ENCODE results near the gene MAP4K3.
A peak's percentile ranks its signal among the peaks of the same experiment; 100 is the strongest.
"Not testable (repeated sequence)": the region's sequence is repeated elsewhere in the genome, so short reads cannot be mapped to it uniquely, and the experiment has no call there.

MAP4K3 gene

GRCh38 chr2:39334529-39334928 lies 102.6 kb downstream of the MAP4K3 start:
- H3K4me1 Mint-ChIP-seq: peaks cover 4% of the 10 kb centered on the region
- peak overlapping the region; percentile 27 for H3K27ac Mint-ChIP-seq
- H3K4me3 Mint-ChIP-seq: no peak overlapping the region
- peaks cover 3% of the 10 kb centered on the region for H3K27me3 Mint-ChIP-seq (ENCODE audit: low read depth, poor library complexity)
- H3K36me3 Mint-ChIP-seq (ENCODE audit: low read depth): peaks cover 18% of the 10 kb centered on the region
- DNase-seq: no peak
- TF ChIP-seq CTCF (IDR thresholded peaks at IDR 0.05): no peak
- H3K9me3 Mint-ChIP-seq: no peaks in the 10 kb centered on the region

- Mint-ChIP-seq H3K27me3 (ENCODE audit: low read depth, poor library complexity) (no peaks in the 10 kb centered on the region), H3K4me3 (no peak overlapping the region), H3K9me3 (no peaks in the 10 kb centered on the region), H3K4me1 (no peaks in the 10 kb centered on the region), H3K36me3 (ENCODE audit: low read depth) (peaks cover 53% of the 10 kb centered on the region), H3K27ac (no peak overlapping the region)
- no peak for DNase-seq
- TF ChIP-seq CTCF (IDR thresholded peaks at IDR 0.05): no peak
These were observed 110.4 kb downstream of the MAP4K3 start for GRCh38 chr2:39326644-39327043.

GRCh38 chr2:39325966-39326365 lies 111.1 kb downstream of the MAP4K3 start:
- H3K27me3 Mint-ChIP-seq (ENCODE audit: low read depth, poor library complexity): no peaks in the 10 kb centered on the region
- DNase-seq: no peak
- H3K4me3 Mint-ChIP-seq: no peak overlapping the region
- H3K9me3 Mint-ChIP-seq: no peaks in the 10 kb centered on the region
- peaks cover 53% of the 10 kb centered on the region for H3K36me3 Mint-ChIP-seq (ENCODE audit: low read depth)
- H3K4me1 Mint-ChIP-seq: no peaks in the 10 kb centered on the region
- no peak overlapping the region for H3K27ac Mint-ChIP-seq
- no peak for TF ChIP-seq CTCF (IDR thresholded peaks at IDR 0.05)

GRCh38 chr2:39321056-39322035 lies 115.7 kb downstream of the MAP4K3 start:
- DNase-seq; H3K4me3 Mint-ChIP-seq; H3K9me3 Mint-ChIP-seq; H3K27me3 Mint-ChIP-seq (ENCODE audit: low read depth, poor library complexity); H3K4me1 Mint-ChIP-seq; H3K27ac Mint-ChIP-seq: not testable (repeated sequence)
- peaks cover 21% of the 10 kb centered on the region for H3K36me3 Mint-ChIP-seq (ENCODE audit: low read depth)

GRCh38 chr2:39320162-39320561 lies 116.9 kb downstream of the MAP4K3 start:
- Mint-ChIP-seq H3K36me3 (ENCODE audit: low read depth) (peaks cover 9% of the 10 kb centered on the region), H3K4me3 (no peak overlapping the region), H3K27ac (no peak overlapping the region), H3K4me1 (no peaks in the 10 kb centered on the region), H3K27me3 (ENCODE audit: low read depth, poor library complexity) (no peaks in the 10 kb centered on the region), H3K9me3 (no peaks in the 10 kb centered on the region)
- no peak for TF ChIP-seq CTCF (IDR thresholded peaks at IDR 0.05)
- no peak for DNase-seq

- TF ChIP-seq CTCF (IDR thresholded peaks at IDR 0.05): no peak
- no peaks in the 10 kb centered on the region for H3K27me3 Mint-ChIP-seq (ENCODE audit: low read depth, poor library complexity)
- no peak for DNase-seq
- no peak overlapping the region for H3K4me3 Mint-ChIP-seq
- peaks cover 3% of the 10 kb centered on the region for H3K4me1 Mint-ChIP-seq
- H3K9me3 Mint-ChIP-seq: no peaks in the 10 kb centered on the region
- H3K27ac Mint-ChIP-seq: peak overlapping the region; percentile 23
- H3K36me3 Mint-ChIP-seq (ENCODE audit: low read depth): peaks cover 37% of the 10 kb centered on the region
These were observed 123.5 kb downstream of the MAP4K3 start for GRCh38 chr2:39313575-39313974.
